Endothelial cell of umbilical vein (primary cell): ENCODE results near the gene AP3M1. TPM values are rescaled to one million over a fixed set of nuclear protein-coding genes. Genes with fewer than 3 reads are reported as not detected.
"Not testable (repeated sequence)": the region's sequence is repeated elsewhere in the genome, so short reads cannot be mapped to it uniquely, and the experiment has no call there.

ENCODE experiments used
- BruUV-seq: library from RNA; stranded (reverse); fragments of 400-500 nt; replicated peaks from 2 replicates; lab custom pipeline; 2021; lab: Mats Ljungman, UMichigan
- CTCF ChIA-PET: fragments of 300-600, 350-600 bp; sonication (Branson Sonifier 250); formaldehyde crosslinking; loops from one replicate; lab custom pipeline; 2021; ENCODE audit warnings: antibody characterized with exemption, inconsistent platforms; lab: Charles Lee
- POLR2A ChIA-PET: fragments of 300-600, 350-600 bp; sonication (Branson Sonifier 250); formaldehyde crosslinking; loops from one replicate; lab custom pipeline; 2021; ENCODE audit warnings: antibody characterized with exemption, inconsistent platforms; lab: Charles Lee
- DNase-seq: peaks from one replicate; pipeline ENCODE4 v3.0.0-alpha.2; 2011; ENCODE audit warnings: low read depth, low spot score
- FAIRE-seq: peaks from 2 replicates; lab custom pipeline; 2011; peaks lifted over from hg19 to GRCh38; lab: Jason Lieb, UNC
- H2AFZ ChIP-seq: 2 replicates; pipeline ENCODE4 v1.6.0; 2012; ENCODE audit warnings: low read depth, low read length, control low read depth, inconsistent platforms
- H3K27ac ChIP-seq: 2 replicates; pipeline ENCODE4 v1.5.1; 2011; ENCODE audit warnings: low read depth, mild to moderate bottlenecking, control low read depth, low read length, moderate library complexity; ENCODE audit not compliant: insufficient read depth
- H3K27me3 ChIP-seq, 2 experiments: 2 replicates each; pipeline versions ENCODE4 v1.6.0 to v1.6.1; 2011; ENCODE audit warnings: low read length in 2 of 2, mixed read lengths in 1 of 2; ENCODE audit not compliant: control insufficient read depth in 2 of 2, insufficient read depth in 2 of 2
- H3K36me3 ChIP-seq, 2 experiments: 2 replicates in 1 of 2; 3 replicates in 1 of 2; pipeline ENCODE4 v1.5.1; 2011; ENCODE audit warnings: low read length in 2 of 2, mild to moderate bottlenecking in 1 of 2, moderate library complexity in 1 of 2; ENCODE audit not compliant: control insufficient read depth in 2 of 2, insufficient read depth in 2 of 2; ENCODE audit errors: extremely low read depth in 1 of 2
- H3K4me1 ChIP-seq: 3 replicates; pipeline ENCODE4 v1.5.1; 2011; ENCODE audit warnings: mild to moderate bottlenecking, low read length; ENCODE audit not compliant: control insufficient read depth, insufficient read depth; ENCODE audit errors: extremely low read depth
- H3K4me2 ChIP-seq: 2 replicates; pipeline ENCODE4 v1.6.1; 2011; ENCODE audit warnings: low read length, control low read depth, mixed read lengths; ENCODE audit not compliant: insufficient read depth
- H3K4me3 ChIP-seq, 3 experiments: fragments of 200-600 bp in 1 of 3; sonication (generic), shearing (Covaris generic) in 1 of 3; replicated peaks in 1 of 3; 2 replicates each; pipeline ENCODE4 v1.5.1; 2011 to 2016; ENCODE audit warnings: control low read depth in 3 of 3, low read length in 3 of 3, mild to moderate bottlenecking in 2 of 3, inconsistent platforms in 1 of 3, low read depth in 1 of 3, moderate library complexity in 1 of 3; ENCODE audit not compliant: insufficient read depth in 1 of 3
- H3K79me2 ChIP-seq: 2 replicates; pipeline ENCODE4 v1.6.0; 2012; ENCODE audit warnings: low read length, inconsistent platforms; ENCODE audit not compliant: control insufficient read depth, insufficient read depth
- H3K9ac ChIP-seq: replicated peaks from 2 replicates; pipeline ENCODE3; 2011; ENCODE audit warnings: low read length, control low read depth; ENCODE audit not compliant: insufficient read depth; ENCODE audit errors: extremely low read depth
- H3K9me1 ChIP-seq: replicated peaks from 3 replicates; pipeline ENCODE4 v1.6.0; 2011; ENCODE audit warnings: mild to moderate bottlenecking, low read length; ENCODE audit not compliant: control insufficient read depth, insufficient read depth; ENCODE audit errors: extremely low read depth
- H3K9me3 ChIP-seq: replicated peaks from 2 replicates; pipeline ENCODE4 v1.5.1; 2012; ENCODE audit warnings: low read length, inconsistent platforms; ENCODE audit not compliant: control insufficient read depth, insufficient read depth
- H4K20me1 ChIP-seq: replicated peaks from 2 replicates; pipeline ENCODE3; 2011; ENCODE audit warnings: mild to moderate bottlenecking, low read length; ENCODE audit not compliant: control insufficient read depth, insufficient read depth; ENCODE audit errors: extremely low read depth
- EZH2 ChIP-seq: IDR thresholded peaks from 2 replicates; pipeline ENCODE4 v1.6.1; 2012; ENCODE audit warnings: borderline replicate concordance, low read depth, mild to moderate bottlenecking, moderate library complexity, low read length, inconsistent platforms; ENCODE audit not compliant: severe bottlenecking
- FOS ChIP-seq: IDR thresholded peaks from 2 replicates; pipeline ENCODE4 v1.6.1; 2011; ENCODE audit warnings: mild to moderate bottlenecking, low read length, moderate library complexity, borderline replicate concordance; ENCODE audit not compliant: insufficient read depth
- GATA2 ChIP-seq: IDR thresholded peaks from 2 replicates; pipeline ENCODE4 v1.7.0; 2011; ENCODE audit warnings: low read depth, mild to moderate bottlenecking, moderate library complexity, mixed read lengths, low read length; ENCODE audit not compliant: insufficient read length, insufficient read depth
- JUN ChIP-seq: IDR thresholded peaks from 2 replicates; pipeline ENCODE4 v1.6.1; 2011; ENCODE audit warnings: borderline replicate concordance, low read depth; ENCODE audit not compliant: insufficient read length, insufficient read depth
- MYC ChIP-seq: IDR thresholded peaks from one replicate; pipeline ENCODE4 v1.6.1; 2011; ENCODE audit warnings: mild to moderate bottlenecking, low read depth, low read length
- POLR2A ChIP-seq: IDR thresholded peaks from 2 replicates; pipeline ENCODE4 v1.6.1; 2012; ENCODE audit warnings: low read depth, mild to moderate bottlenecking, control low read depth, low read length
- POLR2AphosphoS5 ChIP-seq: IDR thresholded peaks from 2 replicates; pipeline ENCODE4 v1.6.1; 2012; ENCODE audit warnings: low read depth, mild to moderate bottlenecking, control low read depth, low read length, moderate library complexity; ENCODE audit not compliant: insufficient read depth
- dilution Hi-C: fragments of 300-500 bp; cut with MboI; formaldehyde crosslinking; loops from one replicate; pipeline ENCODE4 v1.15.0; 2019; ENCODE audit warnings: low sequenced_read_pairs; ENCODE audit not compliant: extremely low pct_ligation_motif_present
- intact Hi-C: fragments of 100-400 bp; cut with micrococcal nuclease; formaldehyde crosslinking; loops from one replicate; pipeline ENCODE4 v1.10.0; 2022
- polyA plus RNA-seq, 4 experiments: library from polyadenylated mRNA; depleted of rRNA in 3 of 4; stranded (reverse) in 3 of 4; unstranded in 1 of 4; fragments of >200 nt; gene quantifications; 2 replicates each; pipeline versions ENCODE4 v1.2.1 to v1.2.3, GENCODE V29; 2011 to 2012; ENCODE audit warnings: missing spikeins in 1 of 4
- total RNA-seq: library from RNA; stranded (reverse); gene quantifications from 2 replicates; pipeline ENCODE4 v1.2.3, GENCODE V29; 2021
- TF ChIP-seq, protein P1 (sequence below), 2 donors: IDR thresholded peaks; 1 replicate in 1 of 2; 2 replicates in 1 of 2; pipeline ENCODE4 v1.5.1; 2011; ENCODE audit warnings: low read length in 2 of 2, mild to moderate bottlenecking in 2 of 2, moderate library complexity in 2 of 2, control low read depth in 1 of 2, inconsistent platforms in 1 of 2, low read depth in 1 of 2; ENCODE audit not compliant: insufficient read depth in 1 of 2; ENCODE audit errors: extremely low read depth in 1 of 2
- TF ChIP-seq, protein P2 (sequence below): IDR thresholded peaks from 2 replicates; pipeline ENCODE4 v1.6.1; 2011; ENCODE audit not compliant: insufficient read depth, insufficient read length

Gene AP3M1
- total and polyA plus RNA-seq, 2 donors (not counting 3 experiments of a cell fraction or from before 2014, with no cell fraction given): 34.0 to 58.8 TPM

DNA sequence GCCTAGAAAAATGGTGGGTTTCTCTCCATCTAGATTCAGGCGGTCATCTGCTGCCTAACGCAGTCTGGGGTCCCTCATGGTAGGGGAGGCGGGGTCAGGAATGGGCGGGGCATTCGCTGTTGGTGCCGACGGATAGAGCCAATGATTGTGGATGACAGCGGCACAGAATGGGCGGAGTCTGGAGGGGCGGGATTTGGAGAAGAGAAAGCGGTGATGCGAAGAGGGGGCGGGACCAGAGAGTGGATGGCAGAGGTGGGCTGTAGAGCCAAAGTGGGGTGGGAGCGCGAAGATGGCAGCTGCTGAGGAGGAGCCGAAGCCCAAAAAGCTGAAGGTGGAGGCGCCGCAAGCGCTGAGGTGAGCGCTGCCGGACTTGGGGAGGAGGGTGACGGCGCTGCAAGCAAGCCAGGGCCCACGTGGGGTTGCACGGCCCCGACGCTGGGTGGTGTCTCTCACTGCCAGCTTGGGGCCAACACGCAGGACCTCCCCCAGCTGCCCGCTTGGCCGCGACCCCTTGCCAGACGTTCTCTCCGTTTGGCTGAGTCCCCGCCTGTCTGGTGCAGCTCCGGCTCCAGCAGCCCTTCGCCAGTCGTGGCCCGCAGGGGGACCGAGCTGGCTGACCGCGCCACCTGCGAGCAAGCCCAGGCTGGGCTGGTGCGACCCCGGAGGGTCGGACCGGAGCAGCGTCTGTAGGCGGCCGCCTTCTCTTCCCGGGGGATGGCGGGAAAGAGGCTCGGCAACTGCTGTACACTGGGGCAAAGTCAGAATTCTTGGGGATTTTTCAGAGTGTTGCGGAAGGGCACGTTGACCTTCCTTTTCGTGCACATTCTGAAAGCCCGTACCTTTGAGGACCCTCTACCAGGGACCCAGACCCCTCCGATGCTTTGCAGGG, 606 bp upstream of the AP3M1 start, which contains the start of gene ADK:
ADK (plus strand) TSS at position 232 of the 889 bp plus-strand sequence; CDS start at position 290, 58 bp downstream.
- Histone ChIP-seq H3K4me1 (peaks cover 13% of the 10 kb centered on the region), H3K9me3 (no peaks in the 10 kb centered on the region), H3K79me2 (peaks cover 49% of the 10 kb centered on the region), H3K36me3 (peaks cover 0 to 4% of the 10 kb centered on the region in 2 experiments), H3K27ac (peak within 1 kb of the TSS; percentile 93), H3K4me2 (peak within 1 kb of the TSS; percentile 81), H3K27me3 (no peaks in the 10 kb centered on the region), H2AFZ (peak within 1 kb of the TSS; percentile 93), H3K9me1 (no peaks in the 10 kb centered on the region), H4K20me1 (no peaks in the 10 kb centered on the region), H3K9ac (peak within 1 kb of the TSS; percentile 97), H3K4me3 (peak within 1 kb of the TSS; percentile 82 to 96 (median 87))
- ChIA-PET POLR2A (interaction anchor here (0.6 to 1.8 kb wide), 6 partner anchors 12 to 85 kb away, joined by 3 to 8 read pairs (median 3); no protein-coding TSS in a partner anchor), CTCF (interaction anchor here (0.5 to 2.6 kb wide), 11 partner anchors 14 to 947 kb away, joined by 3 to 31 read pairs (median 5); no protein-coding TSS in a partner anchor)
- BruUV-seq: no TSS peak
- peak; percentile 99 for DNase-seq
- dilution Hi-C loops (no loop called here), intact Hi-C loops (loop anchor here (1.0 to 10.0 kb wide), 5 partner anchors 25 to 1081 kb away; partner anchors contain the start of gene SAMD8)
- peak; percentile 98 for FAIRE-seq
- peak; percentile 48 for TF ChIP-seq POLR2AphosphoS5
- TF ChIP-seq, protein P1, sequence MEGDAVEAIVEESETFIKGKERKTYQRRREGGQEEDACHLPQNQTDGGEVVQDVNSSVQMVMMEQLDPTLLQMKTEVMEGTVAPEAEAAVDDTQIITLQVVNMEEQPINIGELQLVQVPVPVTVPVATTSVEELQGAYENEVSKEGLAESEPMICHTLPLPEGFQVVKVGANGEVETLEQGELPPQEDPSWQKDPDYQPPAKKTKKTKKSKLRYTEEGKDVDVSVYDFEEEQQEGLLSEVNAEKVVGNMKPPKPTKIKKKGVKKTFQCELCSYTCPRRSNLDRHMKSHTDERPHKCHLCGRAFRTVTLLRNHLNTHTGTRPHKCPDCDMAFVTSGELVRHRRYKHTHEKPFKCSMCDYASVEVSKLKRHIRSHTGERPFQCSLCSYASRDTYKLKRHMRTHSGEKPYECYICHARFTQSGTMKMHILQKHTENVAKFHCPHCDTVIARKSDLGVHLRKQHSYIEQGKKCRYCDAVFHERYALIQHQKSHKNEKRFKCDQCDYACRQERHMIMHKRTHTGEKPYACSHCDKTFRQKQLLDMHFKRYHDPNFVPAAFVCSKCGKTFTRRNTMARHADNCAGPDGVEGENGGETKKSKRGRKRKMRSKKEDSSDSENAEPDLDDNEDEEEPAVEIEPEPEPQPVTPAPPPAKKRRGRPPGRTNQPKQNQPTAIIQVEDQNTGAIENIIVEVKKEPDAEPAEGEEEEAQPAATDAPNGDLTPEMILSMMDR (IDR thresholded peaks at IDR 0.05; ENCODE audit: extremely low read depth in 1 of 2, insufficient read depth in 1 of 2, low read depth in 1 of 2, low read length in 2 of 2): peak in 1 of 2 donors; percentile 18
- no peak for TF ChIP-seq FOS
- peak; percentile 36 for TF ChIP-seq GATA2
- TF ChIP-seq POLR2A: peak; percentile 82
- no peak for TF ChIP-seq EZH2
- no peak for TF ChIP-seq JUN
- TF ChIP-seq, protein P2, sequence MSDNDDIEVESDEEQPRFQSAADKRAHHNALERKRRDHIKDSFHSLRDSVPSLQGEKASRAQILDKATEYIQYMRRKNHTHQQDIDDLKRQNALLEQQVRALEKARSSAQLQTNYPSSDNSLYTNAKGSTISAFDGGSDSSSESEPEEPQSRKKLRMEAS: peak; percentile 71
- peak; percentile 19 for TF ChIP-seq MYC

DNA sequence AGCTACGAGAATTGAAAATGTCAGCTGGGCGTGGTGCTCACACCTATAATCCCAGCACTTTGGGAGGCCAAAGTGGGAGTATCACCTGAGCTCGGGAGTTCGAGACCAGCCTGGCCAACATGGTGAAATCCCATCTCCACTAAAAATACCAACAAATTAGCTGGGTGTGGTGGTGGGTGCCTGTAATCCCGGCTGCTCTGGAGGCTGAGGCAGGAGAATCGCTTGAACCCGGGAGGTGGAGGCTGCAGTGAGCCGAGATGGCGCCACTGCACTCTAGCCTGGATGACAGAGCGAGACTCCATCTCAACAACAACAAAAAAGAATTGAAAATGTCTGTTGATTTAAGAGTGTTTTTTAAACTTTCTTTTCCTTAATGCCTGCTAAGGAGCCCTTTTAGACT, 3.6 kb downstream of the AP3M1 start:
- H3K27me3 ChIP-seq, intact Hi-C loops, H3K36me3 ChIP-seq, H3K9me3 ChIP-seq, FAIRE-seq, BruUV-seq, H2AFZ ChIP-seq, dilution Hi-C loops, H3K4me3 ChIP-seq, H3K4me2 ChIP-seq, H3K9ac ChIP-seq, H3K9me1 ChIP-seq, H3K27ac ChIP-seq, DNase-seq: not testable (repeated sequence)
- Histone ChIP-seq H3K79me2 (peaks cover 82% of the 10 kb centered on the region), H4K20me1 (peaks cover 11% of the 10 kb centered on the region), H3K4me1 (peaks cover 27% of the 10 kb centered on the region)
- ChIA-PET CTCF (interaction anchor here (1.0 to 1.1 kb wide), 2 partner anchors 10 to 64 kb away, joined by 3 to 4 read pairs; no protein-coding TSS in a partner anchor), POLR2A (interaction anchor here (1.3 kb wide), 1 partner anchor 29 kb away, joined by 4 read pairs; no protein-coding TSS in a partner anchor)
